ENCODE results near the gene CXXC5. TPM values are rescaled to one million over a fixed set of nuclear protein-coding genes. Genes with fewer than 3 reads are reported as not detected.
A peak's percentile ranks its signal among the peaks of the same experiment; 100 is the strongest.

CXXC5 gene
- total and polyA plus RNA-seq, 9 of the 15 experiments (the other 6 are each of a cell fraction or from before 2014, with no cell fraction given) = 1.9 to 123 (median 45.8) TPM

GRCh38 chr5:139631520-139632165 is 16.5 kb upstream of the CXXC5 start:
- TF ChIP-seq POLR2A (conservative IDR thresholded peaks at IDR 0.05) = 0 out of 2 replicates have a peak, but pooled peaks have one; percentile 17
- TF ChIP-seq STAT5A (IDR thresholded peaks at IDR 0.05; ENCODE audit: borderline replicate concordance, low read length) = no peak
- Histone ChIP-seq H3K9me3 (replicated peaks; ENCODE audit: control insufficient read depth, insufficient read depth, low read depth, low read length) (no peaks in the 10 kb centered on the region), H4K20me1 (replicated peaks; ENCODE audit: control insufficient read depth, insufficient read depth, low read length) (0 out of 2 replicates have a peak, but pooled peaks cover 3% of the 10 kb centered on the region), H3K4me2 (ENCODE audit: insufficient read depth, low read length) (no peak overlapping the region), H2AFZ (ENCODE audit: low read depth, low read length) (no peak overlapping the region), H3K27ac (ENCODE audit: extremely low read depth, low read depth, low read length) (no peak overlapping the region), H3K4me1 (replicated peaks in 1 of 2; ENCODE audit: control insufficient read depth in 2 of 2, insufficient read depth in 2 of 2, low read length in 2 of 2) (peaks cover 12 to 14% of the 10 kb centered on the region in 2 experiments; a peak in 4 of 5 replicates), H3K9ac (ENCODE audit: insufficient read depth in 1 of 2, low read depth in 2 of 2, low read length in 2 of 2) (no peak overlapping the region), H3K27me3 (ENCODE audit: control insufficient read depth in 2 of 2, insufficient read depth in 2 of 2, low read length in 2 of 2) (no peaks in the 10 kb centered on the region), H3K36me3 (ENCODE audit: control insufficient read depth, insufficient read depth, low read length) (peaks cover 42% of the 10 kb centered on the region), H3K9me1 (ENCODE audit: control insufficient read depth, insufficient read depth, low read length) (peaks cover 2% of the 10 kb centered on the region), H3K4me3 (no peak overlapping the region), H3K79me2 (ENCODE audit: control insufficient read depth, insufficient read depth, low read length) (peaks cover 11% of the 10 kb centered on the region; the same call in 2 of the 3 replicates)
- in situ Hi-C loops (cut with MboI) = loop anchor here (5.0 to 10.0 kb wide), 2 partner anchors 131 to 223 kb away; no protein-coding TSS in a partner anchor
- ChIA-PET POLR2A (interaction anchor here (0.9 to 2.4 kb wide), 4 partner anchors 10 to 134 kb away, joined by 4 to 7 read pairs (median 4); partner anchors contain the start of gene CXXC5), CTCF (ENCODE audit: low intra/inter-chr PET ratio) (no interaction called here)
- ATAC-seq (no peak), DNase-seq (ENCODE audit: extremely low read depth in 1 of 4, low spot score in 3 of 4) (no peak), FAIRE-seq (no peak)
- no TSS peak for BruUV-seq (replicated peaks)
- WGBS (ENCODE audit: insufficient coverage, low coverage, missing lambda C conversion rate) = 67% methylated on average over 3 of the region's 3 CpGs
- intact Hi-C loops (cut with micrococcal nuclease) = loop anchor here (2.0 to 10.0 kb wide), 3 partner anchors 209 to 333 kb away; no protein-coding TSS in a partner anchor

DNA sequence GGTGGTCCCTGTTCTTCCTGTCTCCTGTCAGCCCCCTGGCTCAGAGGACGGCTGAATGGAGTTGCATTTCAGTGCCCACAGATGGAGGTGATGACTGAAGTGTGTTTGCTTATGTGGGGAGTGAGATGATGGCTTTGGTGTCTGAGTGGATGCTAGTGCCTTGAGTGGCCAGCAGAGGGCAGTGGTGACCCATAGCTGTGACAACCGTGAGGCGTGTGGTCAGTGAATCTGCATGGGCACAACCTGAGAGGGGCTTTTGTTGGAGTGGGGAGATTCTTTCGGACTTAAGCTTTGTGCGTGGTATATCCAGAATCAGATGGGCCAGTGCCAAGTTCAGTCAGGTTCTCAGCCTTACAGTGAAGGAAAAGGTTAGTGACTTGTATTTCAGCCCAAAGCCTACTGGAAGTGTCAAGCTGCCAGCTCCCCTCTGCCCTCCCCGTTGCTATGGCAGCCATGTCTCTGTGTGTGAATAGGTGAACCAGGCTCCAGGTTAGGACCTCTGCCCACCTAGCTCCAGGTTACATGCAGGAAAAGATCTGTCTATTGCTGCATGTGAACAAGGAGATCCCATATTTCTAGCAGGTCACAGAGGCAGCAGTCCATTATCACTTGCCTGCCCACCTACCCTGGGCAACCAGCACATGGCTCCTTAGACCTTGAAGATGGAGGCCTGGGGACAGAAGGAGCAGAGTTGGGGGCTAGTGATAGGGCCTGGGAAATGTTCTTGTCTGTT is 14.7 kb upstream of the CXXC5 start:
- POLR2A ChIA-PET = interaction anchor here (0.6 to 2.0 kb wide), 8 partner anchors 11 to 231 kb away, joined by 3 to 6 read pairs (median 4); no protein-coding TSS in a partner anchor
- BruUV-seq (replicated peaks) = no TSS peak
- WGBS (ENCODE audit: insufficient coverage, low coverage, missing lambda C conversion rate) = 7% methylated on average over 6 of the region's 6 CpGs
- H3K9ac ChIP-seq (ENCODE audit: insufficient read depth in 1 of 2, low read depth in 2 of 2, low read length in 2 of 2) = no peak overlapping the region; a peak in 1 of 4 replicates
- H4K20me1 ChIP-seq (replicated peaks; ENCODE audit: control insufficient read depth, insufficient read depth, low read length) = 0 out of 2 replicates have a peak, but pooled peaks cover 3% of the 10 kb centered on the region
- in situ Hi-C loops (cut with MboI) (loop anchor here (5.0 to 10.0 kb wide), 2 partner anchors 129 to 221 kb away; no protein-coding TSS in a partner anchor), intact Hi-C loops (cut with micrococcal nuclease) (loop anchor here (1.0 to 10.0 kb wide), 3 partner anchors 132 to 331 kb away; no protein-coding TSS in a partner anchor)
- no peaks in the 10 kb centered on the region for H3K27me3 ChIP-seq (ENCODE audit: control insufficient read depth in 2 of 2, insufficient read depth in 2 of 2, low read length in 2 of 2)
- no peaks in the 10 kb centered on the region for H3K9me3 ChIP-seq (replicated peaks; ENCODE audit: control insufficient read depth, insufficient read depth, low read depth, low read length)
- DNase-seq (ENCODE audit: extremely low read depth in 1 of 4, low spot score in 3 of 4) (peak; percentile 76 to 84 (median 80)), FAIRE-seq (peak; percentile 86), ATAC-seq (peak; percentile 54)
- H3K4me3 ChIP-seq = no peak overlapping the region
- CTCF ChIA-PET (ENCODE audit: low intra/inter-chr PET ratio) = interaction anchor here (0.6 to 4.0 kb wide), 9 partner anchors 56 to 336 kb away, joined by 3 to 81 read pairs (median 3); no protein-coding TSS in a partner anchor
- peaks cover 21% of the 10 kb centered on the region; the same call in 2 of the 3 replicates for H3K79me2 ChIP-seq (ENCODE audit: control insufficient read depth, insufficient read depth, low read length)
- no peaks in the 10 kb centered on the region for H3K9me1 ChIP-seq (ENCODE audit: control insufficient read depth, insufficient read depth, low read length)
- H3K4me1 ChIP-seq (replicated peaks in 1 of 2; ENCODE audit: control insufficient read depth in 2 of 2, insufficient read depth in 2 of 2, low read length in 2 of 2) = peaks cover 24 to 27% of the 10 kb centered on the region in 2 experiments
- no peak overlapping the region for H3K4me2 ChIP-seq (ENCODE audit: insufficient read depth, low read length)
- peaks cover 24% of the 10 kb centered on the region for H3K36me3 ChIP-seq (ENCODE audit: control insufficient read depth, insufficient read depth, low read length)
- no peak overlapping the region; the same call in 2 of the 3 replicates for H3K27ac ChIP-seq (ENCODE audit: extremely low read depth, low read depth, low read length)
- H2AFZ ChIP-seq (ENCODE audit: low read depth, low read length) = no peak overlapping the region
- TF ChIP-seq, protein P1, sequence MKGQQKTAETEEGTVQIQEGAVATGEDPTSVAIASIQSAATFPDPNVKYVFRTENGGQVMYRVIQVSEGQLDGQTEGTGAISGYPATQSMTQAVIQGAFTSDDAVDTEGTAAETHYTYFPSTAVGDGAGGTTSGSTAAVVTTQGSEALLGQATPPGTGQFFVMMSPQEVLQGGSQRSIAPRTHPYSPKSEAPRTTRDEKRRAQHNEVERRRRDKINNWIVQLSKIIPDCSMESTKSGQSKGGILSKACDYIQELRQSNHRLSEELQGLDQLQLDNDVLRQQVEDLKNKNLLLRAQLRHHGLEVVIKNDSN (CRISPR knock-in tag; IDR thresholded peaks at IDR 0.05) = no peak
- TF ChIP-seq ZNF224 (CRISPR knock-in tag; IDR thresholded peaks at IDR 0.05) (no peak), SOX6 (IDR thresholded peaks at IDR 0.05) (peak; percentile 38; the same call in 1 of the 2 replicates), DMBX1 (CRISPR knock-in tag; IDR thresholded peaks at IDR 0.05; ENCODE audit: borderline replicate concordance) (no peak), NFXL1 (CRISPR knock-in tag; IDR thresholded peaks at IDR 0.05) (no peak), POLR2AphosphoS5 (IDR thresholded peaks at IDR 0.05; ENCODE audit: control insufficient read depth, insufficient read depth, low read depth, low read length) (no peak; the same call in 1 of the 2 replicates), CEBPG (CRISPR knock-in tag; IDR thresholded peaks at IDR 0.05) (no peak), CEBPG (tag; conservative IDR thresholded peaks at IDR 0.05 in 1 of 2, IDR thresholded peaks at IDR 0.05 in 1 of 2) (no peak)
- TF ChIP-seq, protein P2, sequence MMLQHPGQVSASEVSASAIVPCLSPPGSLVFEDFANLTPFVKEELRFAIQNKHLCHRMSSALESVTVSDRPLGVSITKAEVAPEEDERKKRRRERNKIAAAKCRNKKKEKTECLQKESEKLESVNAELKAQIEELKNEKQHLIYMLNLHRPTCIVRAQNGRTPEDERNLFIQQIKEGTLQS (IDR thresholded peaks at IDR 0.05) = no peak
- TF ChIP-seq, protein P2 (CRISPR knock-in tag; conservative IDR thresholded peaks at IDR 0.05) = no peak

Data from K562 (cell line).